WTC11 (cell line): Measurements from ENCODE around the gene RPN2.

ENCODE experiments used
- ATF6 ChIP-seq: sonication (generic); formaldehyde crosslinking; IDR thresholded peaks from 2 replicates; pipeline ENCODE4 v1.8.1; 2023; ENCODE audit warnings: mild to moderate bottlenecking, missing genetic modification reagents
- CBFB ChIP-seq: sonication (generic); formaldehyde crosslinking; IDR thresholded peaks from 2 replicates; pipeline ENCODE4 v1.8.1; 2022; ENCODE audit warnings: mild to moderate bottlenecking, low read depth, missing genetic modification reagents
- CTCF ChIP-seq: fragments of 200-600 bp; IDR thresholded peaks from 2 replicates; pipeline ENCODE4 v1.8.0; 2022; ENCODE audit warnings: antibody characterized with exemption
- EMX1 ChIP-seq: fragments of 250-450 bp; sonication (Bioruptor Pico); IDR thresholded peaks from 2 replicates; pipeline ENCODE4 v1.8.0; 2021; ENCODE audit warnings: mild to moderate bottlenecking
- ERG ChIP-seq: fragments of 250-450 bp; sonication (Bioruptor Pico); IDR thresholded peaks from 2 replicates; pipeline ENCODE4 v1.8.0; 2021; ENCODE audit warnings: mild to moderate bottlenecking
- MAX ChIP-seq: sonication (generic); formaldehyde crosslinking; IDR thresholded peaks from 2 replicates; pipeline ENCODE4 v1.8.0; 2022; ENCODE audit warnings: mild to moderate bottlenecking, missing genetic modification reagents
- MYBL2 ChIP-seq: sonication (generic); formaldehyde crosslinking; IDR thresholded peaks from 2 replicates; pipeline ENCODE4 v1.8.1; 2023; ENCODE audit warnings: mild to moderate bottlenecking, moderate library complexity, missing genetic modification reagents
- NFYB ChIP-seq: sonication (generic); formaldehyde crosslinking; conservative IDR thresholded peaks from 2 replicates; pipeline ENCODE4 v1.8.0; 2022; ENCODE audit warnings: low read depth, missing genetic modification reagents
- TCF7 ChIP-seq: sonication (generic); formaldehyde crosslinking; IDR thresholded peaks from 2 replicates; pipeline ENCODE4 v1.8.0; 2022; ENCODE audit warnings: mild to moderate bottlenecking, low read depth, missing genetic modification reagents, moderate library complexity
- TEAD4 ChIP-seq: sonication (generic); formaldehyde crosslinking; IDR thresholded peaks from 2 replicates; pipeline ENCODE4 v1.8.0; 2022; ENCODE audit warnings: mild to moderate bottlenecking, missing genetic modification reagents
- ZNF232 ChIP-seq: sonication (generic); formaldehyde crosslinking; IDR thresholded peaks from 2 replicates; pipeline ENCODE4 v1.8.0; 2022; ENCODE audit warnings: mild to moderate bottlenecking, missing genetic modification reagents
- ZNF281 ChIP-seq: sonication (generic); formaldehyde crosslinking; IDR thresholded peaks from 2 replicates; pipeline ENCODE4 v1.8.0; 2023; ENCODE audit warnings: mild to moderate bottlenecking, missing genetic modification reagents

- TF ChIP-seq TEAD4 (no peak), MYBL2 (CRISPR knock-in tag) (no peak), ERG (CRISPR knock-in tag) (no peak), CTCF (no peak), CBFB (CRISPR knock-in tag) (no peak), MAX (CRISPR knock-in tag) (no peak), EMX1 (no peak), ZNF232 (CRISPR knock-in tag) (no peak), ZNF281 (CRISPR knock-in tag) (no peak), TCF7 (CRISPR knock-in tag) (no peak), ATF6 (CRISPR knock-in tag) (no peak), NFYB (CRISPR knock-in tag) (no peak)
These were observed 58.5 kb downstream of the RPN2 start for GRCh38 chr20:37237656-37238055.
